PC-9 (cell line): ENCODE results near the gene RCSD1.
"Not testable (repeated sequence)": the region's sequence is repeated elsewhere in the genome, so short reads cannot be mapped to it uniquely, and the experiment has no call there.

Experiments
- CTCF ChIP-seq: fragments of 200-600 bp; sonication (generic); conservative IDR thresholded peaks from 2 replicates; pipeline ENCODE4 v1.6.1; 2017; ENCODE audit warnings: mixed run types, antibody characterized with exemption, mild to moderate bottlenecking, moderate library complexity
- EZH2 ChIP-seq: fragments of 200-600 bp; sonication (generic); IDR thresholded peaks from 2 replicates; pipeline ENCODE4 v1.8.0; 2017; ENCODE audit warnings: antibody characterized with exemption, low read depth

- not testable (repeated sequence) for TF ChIP-seq EZH2, CTCF
Observed at GRCh38 chr1:167741103-167741502, 111.1 kb downstream of the RCSD1 start.
